HepG2 (cell line): ENCODE measurements around the gene RPGRIP1. TPM values are rescaled to one million over a fixed set of nuclear protein-coding genes. Genes with fewer than 3 reads are reported as not detected.

Experiments
- DRAP1 ChIP-seq: IDR thresholded peaks from 2 replicates; pipeline ENCODE4 v1.6.1; 2016; ENCODE audit warnings: missing genetic modification reagents, missing compliant biosample characterization
- HHEX ChIP-seq: IDR thresholded peaks from 2 replicates; pipeline ENCODE4 v1.6.1; 2016; ENCODE audit warnings: control low read depth
- KDM2A ChIP-seq: sonication (generic); formaldehyde crosslinking; IDR thresholded peaks from 2 replicates; pipeline ENCODE4 v1.4.0; 2020; ENCODE audit warnings: low read depth, missing genetic modification reagents, borderline replicate concordance
- PHB2 ChIP-seq: fragments of 450-650 bp; IDR thresholded peaks from 2 replicates; pipeline ENCODE4 v1.6.1; 2018; ENCODE audit not compliant: partially characterized antibody
- RERE ChIP-seq: IDR thresholded peaks from 2 replicates; pipeline ENCODE4 v1.6.1; 2016; ENCODE audit warnings: low read depth, missing genetic modification reagents, missing compliant biosample characterization
- ZNF3 ChIP-seq: IDR thresholded peaks from 2 replicates; pipeline ENCODE4 v1.7.0; 2017; ENCODE audit warnings: inconsistent platforms
- ZNF407 ChIP-seq: sonication (generic); formaldehyde crosslinking; IDR thresholded peaks from one replicate; pipeline ENCODE4 v1.5.1; 2020; ENCODE audit warnings: mild to moderate bottlenecking, missing genetic modification reagents; ENCODE audit errors: not compliant biosample characterization
- polyA plus RNA-seq, 8 experiments: library from polyadenylated mRNA; depleted of rRNA in 3 of 8; stranded (reverse) in 7 of 8; unstranded in 1 of 8; fragments of >200 nt; fragmentation: Illumina TruSeq in 4 of 8; extraction: Trizol in 4 of 8; gene quantifications; 2 replicates each; pipeline versions ENCODE4 v1.2.1 to v1.2.3, GENCODE V29; 2011 to 2016; ENCODE audit warnings: low read depth in 4 of 8, missing spikeins in 1 of 8, mixed read lengths in 1 of 8; ENCODE audit not compliant: insufficient read depth in 1 of 8
- total RNA-seq, 5 experiments: library from RNA; depleted of rRNA; stranded (reverse); fragments of >200 nt; fragmentation: Illumina TruSeq; extraction: Trizol; gene quantifications; 2 replicates each; pipeline ENCODE4 v1.2.3, GENCODE V29; 2016; ENCODE audit warnings: low read depth in 1 of 5
- TF ChIP-seq, protein P1 (sequence below): sonication (generic); formaldehyde crosslinking; IDR thresholded peaks from 2 replicates; pipeline ENCODE4 v1.5.1; 2020; ENCODE audit warnings: missing genetic modification reagents, mild to moderate bottlenecking, borderline replicate concordance
- TF ChIP-seq, protein P2 (sequence below): sonication (generic); formaldehyde crosslinking; IDR thresholded peaks from 2 replicates; pipeline ENCODE4 v1.4.0; 2020; ENCODE audit warnings: missing genetic modification reagents

The RPGRIP1 gene
- total and polyA plus RNA-seq, 2 of the 13 experiments (the other 11 are each of a cell fraction or from before 2014, with no cell fraction given), result 0.13 to 1.1 TPM

DNA sequence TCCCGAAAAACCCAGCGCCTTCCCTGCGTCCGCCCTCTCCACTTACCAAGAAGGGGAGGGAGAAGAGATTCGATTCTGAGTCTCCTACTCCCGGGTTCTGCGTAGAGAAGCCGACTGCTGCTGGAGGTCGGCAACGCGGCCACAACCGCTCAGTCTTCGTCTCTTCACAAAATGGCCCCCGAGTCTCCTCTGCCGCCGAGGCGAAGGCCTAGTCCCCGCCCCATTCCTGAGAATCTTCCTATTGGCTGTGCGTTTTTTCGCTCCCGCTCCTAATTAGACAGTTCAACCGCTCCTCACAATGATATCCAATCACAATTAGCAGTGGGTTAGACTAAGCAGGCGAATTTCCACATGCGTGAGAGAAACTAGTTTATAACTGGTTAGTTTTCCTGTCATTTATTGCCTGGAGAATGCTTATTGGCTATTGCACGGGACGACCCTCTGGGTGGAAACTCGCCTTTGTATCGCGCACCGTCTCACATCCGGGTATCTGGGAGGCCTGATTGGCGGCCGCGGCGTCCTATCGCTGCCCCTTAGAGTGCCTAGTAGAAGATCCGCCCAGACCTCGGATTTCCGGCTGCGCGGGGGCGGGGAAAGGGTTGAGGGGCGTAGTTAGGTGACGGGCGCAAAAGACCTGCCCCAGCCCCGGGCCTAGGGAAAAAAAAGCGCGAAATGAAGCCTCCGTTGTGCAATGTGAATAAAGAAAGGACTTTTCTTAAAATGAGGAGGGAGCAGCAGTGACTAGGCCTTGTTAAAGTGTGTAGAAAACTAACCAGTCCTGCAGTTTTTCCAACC is 10.4 kb upstream of the RPGRIP1 start, which contains the start of gene HNRNPC (continued):
- TF ChIP-seq ZNF407 (CRISPR knock-in tag), result peak; percentile 90
- TF ChIP-seq RERE (CRISPR knock-in tag), result no peak
- TF ChIP-seq, protein P1, sequence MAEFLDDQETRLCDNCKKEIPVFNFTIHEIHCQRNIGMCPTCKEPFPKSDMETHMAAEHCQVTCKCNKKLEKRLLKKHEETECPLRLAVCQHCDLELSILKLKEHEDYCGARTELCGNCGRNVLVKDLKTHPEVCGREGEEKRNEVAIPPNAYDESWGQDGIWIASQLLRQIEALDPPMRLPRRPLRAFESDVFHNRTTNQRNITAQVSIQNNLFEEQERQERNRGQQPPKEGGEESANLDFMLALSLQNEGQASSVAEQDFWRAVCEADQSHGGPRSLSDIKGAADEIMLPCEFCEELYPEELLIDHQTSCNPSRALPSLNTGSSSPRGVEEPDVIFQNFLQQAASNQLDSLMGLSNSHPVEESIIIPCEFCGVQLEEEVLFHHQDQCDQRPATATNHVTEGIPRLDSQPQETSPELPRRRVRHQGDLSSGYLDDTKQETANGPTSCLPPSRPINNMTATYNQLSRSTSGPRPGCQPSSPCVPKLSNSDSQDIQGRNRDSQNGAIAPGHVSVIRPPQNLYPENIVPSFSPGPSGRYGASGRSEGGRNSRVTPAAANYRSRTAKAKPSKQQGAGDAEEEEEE (CRISPR knock-in tag), result no peak
- no peak for TF ChIP-seq HHEX (CRISPR knock-in tag)
- TF ChIP-seq, protein P2, sequence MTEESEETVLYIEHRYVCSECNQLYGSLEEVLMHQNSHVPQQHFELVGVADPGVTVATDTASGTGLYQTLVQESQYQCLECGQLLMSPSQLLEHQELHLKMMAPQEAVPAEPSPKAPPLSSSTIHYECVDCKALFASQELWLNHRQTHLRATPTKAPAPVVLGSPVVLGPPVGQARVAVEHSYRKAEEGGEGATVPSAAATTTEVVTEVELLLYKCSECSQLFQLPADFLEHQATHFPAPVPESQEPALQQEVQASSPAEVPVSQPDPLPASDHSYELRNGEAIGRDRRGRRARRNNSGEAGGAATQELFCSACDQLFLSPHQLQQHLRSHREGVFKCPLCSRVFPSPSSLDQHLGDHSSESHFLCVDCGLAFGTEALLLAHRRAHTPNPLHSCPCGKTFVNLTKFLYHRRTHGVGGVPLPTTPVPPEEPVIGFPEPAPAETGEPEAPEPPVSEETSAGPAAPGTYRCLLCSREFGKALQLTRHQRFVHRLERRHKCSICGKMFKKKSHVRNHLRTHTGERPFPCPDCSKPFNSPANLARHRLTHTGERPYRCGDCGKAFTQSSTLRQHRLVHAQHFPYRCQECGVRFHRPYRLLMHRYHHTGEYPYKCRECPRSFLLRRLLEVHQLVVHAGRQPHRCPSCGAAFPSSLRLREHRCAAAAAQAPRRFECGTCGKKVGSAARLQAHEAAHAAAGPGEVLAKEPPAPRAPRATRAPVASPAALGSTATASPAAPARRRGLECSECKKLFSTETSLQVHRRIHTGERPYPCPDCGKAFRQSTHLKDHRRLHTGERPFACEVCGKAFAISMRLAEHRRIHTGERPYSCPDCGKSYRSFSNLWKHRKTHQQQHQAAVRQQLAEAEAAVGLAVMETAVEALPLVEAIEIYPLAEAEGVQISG (CRISPR knock-in tag), result peak; percentile 88
- peak; percentile 88 for TF ChIP-seq KDM2A (CRISPR knock-in tag)
- peak; percentile 99 for TF ChIP-seq DRAP1
- TF ChIP-seq ZNF3 (CRISPR knock-in tag), result peak; percentile 58; the same call in 1 of the 2 replicates
- TF ChIP-seq PHB2, result no peak
